Neural crest cell (in vitro differentiated cells): ENCODE data around the gene TEKT5. TPM values are rescaled to one million over a fixed set of nuclear protein-coding genes. Genes with fewer than 3 reads are reported as not detected.

ENCODE experiments used
- DNase-seq: peaks from one replicate; pipeline ENCODE4 v3.0.0; 2021; ENCODE audit warnings: low read depth, mixed read lengths, low spot score
- H3K27ac Mint-ChIP-seq: one replicate; pipeline ENCODE4 v1.8.0; 2021; ENCODE audit warnings: mild to moderate bottlenecking, mixed read lengths; ENCODE audit not compliant: unreplicated experiment
- H3K27me3 Mint-ChIP-seq: 2 replicates; pipeline ENCODE4 v1.8.0; 2021; ENCODE audit warnings: low read depth, mild to moderate bottlenecking, mixed read lengths
- H3K36me3 Mint-ChIP-seq: 2 replicates; pipeline ENCODE4 v1.8.0; 2021; ENCODE audit warnings: low read depth, mild to moderate bottlenecking, mixed read lengths
- H3K4me1 Mint-ChIP-seq: 2 replicates; pipeline ENCODE4 v1.8.0; 2021; ENCODE audit warnings: mixed read lengths
- H3K4me3 Mint-ChIP-seq: one replicate; pipeline ENCODE4 v1.8.0; 2021; ENCODE audit warnings: mild to moderate bottlenecking, mixed read lengths
- H3K9me3 Mint-ChIP-seq: 2 replicates; pipeline ENCODE4 v1.8.0; 2021; ENCODE audit warnings: mixed read lengths
- total RNA-seq: library from RNA; stranded (reverse); gene quantifications from 2 replicates; pipeline ENCODE4 v1.2.1, GENCODE V29; 2021
- TF ChIP-seq, protein P1 (sequence below): fragments of 200-600 bp; sonication (generic); conservative IDR thresholded peaks from 2 replicates; pipeline ENCODE4 v1.5.0; 2021; ENCODE audit warnings: antibody characterized with exemption, mild to moderate bottlenecking

The TEKT5 gene
- total RNA-seq, 1 donor from 2014 or later, result 0.68 TPM

GRCh38 chr16:10668322-10669045 is 26.2 kb downstream of the TEKT5 start:
- TF ChIP-seq, protein P1, sequence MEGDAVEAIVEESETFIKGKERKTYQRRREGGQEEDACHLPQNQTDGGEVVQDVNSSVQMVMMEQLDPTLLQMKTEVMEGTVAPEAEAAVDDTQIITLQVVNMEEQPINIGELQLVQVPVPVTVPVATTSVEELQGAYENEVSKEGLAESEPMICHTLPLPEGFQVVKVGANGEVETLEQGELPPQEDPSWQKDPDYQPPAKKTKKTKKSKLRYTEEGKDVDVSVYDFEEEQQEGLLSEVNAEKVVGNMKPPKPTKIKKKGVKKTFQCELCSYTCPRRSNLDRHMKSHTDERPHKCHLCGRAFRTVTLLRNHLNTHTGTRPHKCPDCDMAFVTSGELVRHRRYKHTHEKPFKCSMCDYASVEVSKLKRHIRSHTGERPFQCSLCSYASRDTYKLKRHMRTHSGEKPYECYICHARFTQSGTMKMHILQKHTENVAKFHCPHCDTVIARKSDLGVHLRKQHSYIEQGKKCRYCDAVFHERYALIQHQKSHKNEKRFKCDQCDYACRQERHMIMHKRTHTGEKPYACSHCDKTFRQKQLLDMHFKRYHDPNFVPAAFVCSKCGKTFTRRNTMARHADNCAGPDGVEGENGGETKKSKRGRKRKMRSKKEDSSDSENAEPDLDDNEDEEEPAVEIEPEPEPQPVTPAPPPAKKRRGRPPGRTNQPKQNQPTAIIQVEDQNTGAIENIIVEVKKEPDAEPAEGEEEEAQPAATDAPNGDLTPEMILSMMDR, result peak; percentile 54
- DNase-seq, result peak; percentile 14
- H3K27me3 Mint-ChIP-seq, result no peaks in the 10 kb centered on the region
- no peaks in the 10 kb centered on the region for H3K9me3 Mint-ChIP-seq
- H3K36me3 Mint-ChIP-seq, result no peaks in the 10 kb centered on the region
- no peak overlapping the region for H3K4me3 Mint-ChIP-seq
- H3K4me1 Mint-ChIP-seq, result no peaks in the 10 kb centered on the region
- no peak overlapping the region for H3K27ac Mint-ChIP-seq

GRCh38 chr16:10667239-10667638 is 27.5 kb downstream of the TEKT5 start:
- no peak overlapping the region for H3K27ac Mint-ChIP-seq

GRCh38 chr16:10666291-10666690 is 28.4 kb downstream of the TEKT5 start:
- H3K4me3 Mint-ChIP-seq, result no peak overlapping the region
- no peak overlapping the region for H3K27ac Mint-ChIP-seq
- H3K27me3 Mint-ChIP-seq, result no peaks in the 10 kb centered on the region
- H3K9me3 Mint-ChIP-seq, result no peaks in the 10 kb centered on the region
- H3K36me3 Mint-ChIP-seq, result no peaks in the 10 kb centered on the region
- TF ChIP-seq, protein P1, result no peak
- no peaks in the 10 kb centered on the region for H3K4me1 Mint-ChIP-seq
- DNase-seq, result no peak

More at GRCh38 chr16:10667239-10667638, 27.5 kb downstream of the TEKT5 start:
- no peaks in the 10 kb centered on the region for H3K36me3 Mint-ChIP-seq
- no peaks in the 10 kb centered on the region for H3K4me1 Mint-ChIP-seq
- no peaks in the 10 kb centered on the region for H3K9me3 Mint-ChIP-seq
- no peak overlapping the region for H3K4me3 Mint-ChIP-seq
- no peaks in the 10 kb centered on the region for H3K27me3 Mint-ChIP-seq
- TF ChIP-seq, protein P1, result no peak
- DNase-seq, result no peak

GRCh38 chr16:10665166-10665565 is 29.6 kb downstream of the TEKT5 start:
- TF ChIP-seq, protein P1, result no peak

DNA sequence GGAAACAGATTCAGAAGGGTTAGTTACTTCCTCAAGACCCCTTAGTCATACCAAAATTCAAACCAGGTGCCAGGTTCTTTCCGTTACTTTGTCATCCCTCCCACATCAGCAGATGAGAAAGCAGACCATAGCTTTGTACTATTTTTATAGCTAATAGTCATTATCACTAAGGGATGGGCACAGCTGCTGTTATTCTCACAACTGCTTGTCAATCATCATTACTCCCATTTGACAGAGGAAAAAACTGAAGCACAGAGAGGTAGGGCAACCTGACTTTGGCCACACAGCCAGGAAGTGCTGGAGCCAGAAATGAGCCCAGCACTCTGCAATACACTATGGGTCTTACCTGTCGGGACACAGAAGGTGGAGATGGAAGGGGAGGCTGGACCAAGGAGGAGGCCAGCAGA is 30.0 kb downstream of the TEKT5 start:
- no peak overlapping the region for H3K4me3 Mint-ChIP-seq
- no peak overlapping the region for H3K27ac Mint-ChIP-seq
- no peaks in the 10 kb centered on the region for H3K27me3 Mint-ChIP-seq
- DNase-seq, result no peak
- no peaks in the 10 kb centered on the region for H3K9me3 Mint-ChIP-seq
- no peaks in the 10 kb centered on the region for H3K36me3 Mint-ChIP-seq
- no peaks in the 10 kb centered on the region for H3K4me1 Mint-ChIP-seq
- TF ChIP-seq, protein P1, result no peak

More at GRCh38 chr16:10665166-10665565, 29.6 kb downstream of the TEKT5 start:
- H3K4me3 Mint-ChIP-seq, result no peak overlapping the region
- H3K4me1 Mint-ChIP-seq, result no peaks in the 10 kb centered on the region
- H3K27me3 Mint-ChIP-seq, result no peaks in the 10 kb centered on the region
- H3K27ac Mint-ChIP-seq, result no peak overlapping the region
- no peaks in the 10 kb centered on the region for H3K36me3 Mint-ChIP-seq
- no peaks in the 10 kb centered on the region for H3K9me3 Mint-ChIP-seq
- DNase-seq, result no peak
